ENCODE measurements around the gene CD209. TPM values are rescaled to one million over a fixed set of nuclear protein-coding genes. Genes with fewer than 3 reads are reported as not detected.

Gene CD209
- total and polyA plus RNA-seq, 2 donors (not counting 1 experiment from before 2014, with no cell fraction given): not detected

DNA sequence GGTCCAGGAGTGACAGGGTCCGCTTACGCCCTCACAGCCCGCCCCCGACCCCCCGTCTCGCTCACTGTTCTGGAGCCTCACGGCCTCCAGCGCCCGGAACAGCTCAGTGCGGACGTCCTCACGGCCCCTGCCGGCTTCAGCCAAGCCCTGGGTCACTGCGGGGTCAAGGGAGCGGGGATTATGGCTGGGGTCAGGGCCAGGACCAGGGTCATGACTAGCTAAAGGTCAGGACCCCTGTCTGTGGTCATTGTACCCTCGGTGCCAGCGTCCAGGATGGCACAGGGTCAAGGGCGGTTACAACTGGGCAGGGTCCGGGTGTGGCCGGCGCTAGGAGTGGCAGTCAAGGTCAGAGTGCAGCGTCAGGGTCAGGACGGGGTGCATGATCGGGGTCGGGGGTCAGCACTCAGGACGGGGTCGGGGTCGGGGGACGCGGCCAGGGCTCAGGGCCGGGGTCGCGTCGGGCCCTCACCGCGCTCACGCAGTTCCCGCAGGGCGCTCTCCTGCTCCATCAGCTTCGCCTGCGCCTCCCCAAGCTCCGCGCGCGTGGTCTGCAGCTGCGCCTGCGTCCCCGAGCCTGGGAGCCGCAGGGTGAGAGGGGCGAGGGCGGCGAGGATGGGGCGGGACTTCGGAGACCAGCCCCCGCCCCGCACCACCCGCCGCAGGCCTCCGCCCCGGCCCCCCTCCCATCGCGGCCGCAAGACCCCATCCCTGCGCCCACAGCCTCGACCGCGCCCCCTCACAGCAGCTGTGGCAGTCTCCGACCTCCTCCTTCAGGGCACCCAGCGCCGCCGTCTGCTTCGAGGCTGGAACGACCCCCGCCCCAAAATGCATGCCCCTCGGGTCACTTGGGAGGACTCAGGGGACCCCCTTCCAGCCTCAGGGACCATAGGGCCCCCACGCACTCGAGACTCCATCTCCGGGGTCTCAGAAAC is 16.8 kb downstream of the CD209 start:
- H3K9me3 ChIP-seq (ENCODE audit: control insufficient read depth, insufficient read depth, low read depth, low read length): no peaks in the 10 kb centered on the region
- H3K36me3 ChIP-seq (ENCODE audit: control insufficient read depth, insufficient read depth, low read length): no peaks in the 10 kb centered on the region
- TF ChIP-seq EZH2 (IDR thresholded peaks at IDR 0.05; ENCODE audit: low read length, missing control alignments) (no peak), CTCF (conservative IDR thresholded peaks at IDR 0.05 in 1 of 2, IDR thresholded peaks at IDR 0.05 in 1 of 2; ENCODE audit: low read depth in 1 of 2, low read length in 2 of 2) (no peak)
- H4K20me1 ChIP-seq (ENCODE audit: control insufficient read depth, extremely low read depth, insufficient read depth, low read length): no peaks in the 10 kb centered on the region
- H3K27ac ChIP-seq (ENCODE audit: insufficient read depth, low read length): no peak overlapping the region
- H3K4me3 ChIP-seq (replicated peaks in 1 of 4; ENCODE audit: control extremely low read depth in 1 of 4, insufficient read depth in 1 of 4, low read depth in 3 of 4, low read length in 4 of 4): no peak overlapping the region
- no peak overlapping the region for H2AFZ ChIP-seq (ENCODE audit: low read length)
- no peak overlapping the region for H3K4me2 ChIP-seq (ENCODE audit: extremely low read depth, insufficient read depth, low read length)
- no peak overlapping the region for H3K9ac ChIP-seq (ENCODE audit: insufficient read depth, low read length)
- no peak for DNase-seq (ENCODE audit: low read depth in 2 of 2)
- H3K27me3 ChIP-seq (ENCODE audit: control insufficient read depth, insufficient read depth, low read length): peaks cover 3% of the 10 kb centered on the region
- no peaks in the 10 kb centered on the region for H3K79me2 ChIP-seq (ENCODE audit: control insufficient read depth, insufficient read depth, low read length)
- no peaks in the 10 kb centered on the region for H3K4me1 ChIP-seq (ENCODE audit: control insufficient read depth, extremely low read depth, insufficient read depth, low read length)

GRCh38 chr19:7729831-7730285 is 17.5 kb downstream of the CD209 start:
- TF ChIP-seq CTCF (conservative IDR thresholded peaks at IDR 0.05 in 1 of 2, IDR thresholded peaks at IDR 0.05 in 1 of 2; ENCODE audit: low read depth in 1 of 2, low read length in 2 of 2) (no peak), EZH2 (IDR thresholded peaks at IDR 0.05; ENCODE audit: low read length, missing control alignments) (no peak)
- H3K4me3 ChIP-seq (replicated peaks in 1 of 4; ENCODE audit: control extremely low read depth in 1 of 4, insufficient read depth in 1 of 4, low read depth in 3 of 4, low read length in 4 of 4): no peak overlapping the region
- H2AFZ ChIP-seq (ENCODE audit: low read length): no peak overlapping the region
- no peaks in the 10 kb centered on the region for H3K4me1 ChIP-seq (ENCODE audit: control insufficient read depth, extremely low read depth, insufficient read depth, low read length)
- no peak overlapping the region for H3K27ac ChIP-seq (ENCODE audit: insufficient read depth, low read length)
- no peaks in the 10 kb centered on the region for H4K20me1 ChIP-seq (ENCODE audit: control insufficient read depth, extremely low read depth, insufficient read depth, low read length)
- peaks cover 3% of the 10 kb centered on the region for H3K27me3 ChIP-seq (ENCODE audit: control insufficient read depth, insufficient read depth, low read length)
- H3K9ac ChIP-seq (ENCODE audit: insufficient read depth, low read length): no peak overlapping the region
- no peaks in the 10 kb centered on the region for H3K9me3 ChIP-seq (ENCODE audit: control insufficient read depth, insufficient read depth, low read depth, low read length)
- DNase-seq (ENCODE audit: low read depth in 2 of 2): no peak
- H3K36me3 ChIP-seq (ENCODE audit: control insufficient read depth, insufficient read depth, low read length): no peaks in the 10 kb centered on the region
- H3K79me2 ChIP-seq (ENCODE audit: control insufficient read depth, insufficient read depth, low read length): no peaks in the 10 kb centered on the region
- H3K4me2 ChIP-seq (ENCODE audit: extremely low read depth, insufficient read depth, low read length): no peak overlapping the region

GRCh38 chr19:7729211-7729610 is 18.1 kb downstream of the CD209 start:
- Histone ChIP-seq H3K9me3 (ENCODE audit: control insufficient read depth, insufficient read depth, low read depth, low read length) (no peaks in the 10 kb centered on the region), H2AFZ (ENCODE audit: low read length) (no peak overlapping the region), H3K9ac (ENCODE audit: insufficient read depth, low read length) (no peak overlapping the region), H3K27ac (ENCODE audit: insufficient read depth, low read length) (no peak overlapping the region), H3K36me3 (ENCODE audit: control insufficient read depth, insufficient read depth, low read length) (no peaks in the 10 kb centered on the region), H4K20me1 (ENCODE audit: control insufficient read depth, extremely low read depth, insufficient read depth, low read length) (no peaks in the 10 kb centered on the region), H3K4me3 (replicated peaks in 1 of 4; ENCODE audit: control extremely low read depth in 1 of 4, insufficient read depth in 1 of 4, low read depth in 3 of 4, low read length in 4 of 4) (no peak overlapping the region), H3K79me2 (ENCODE audit: control insufficient read depth, insufficient read depth, low read length) (no peaks in the 10 kb centered on the region), H3K27me3 (ENCODE audit: control insufficient read depth, insufficient read depth, low read length) (peaks cover 3% of the 10 kb centered on the region), H3K4me2 (ENCODE audit: extremely low read depth, insufficient read depth, low read length) (no peak overlapping the region), H3K4me1 (ENCODE audit: control insufficient read depth, extremely low read depth, insufficient read depth, low read length) (no peaks in the 10 kb centered on the region)
- no peak for TF ChIP-seq CTCF (conservative IDR thresholded peaks at IDR 0.05 in 1 of 2, IDR thresholded peaks at IDR 0.05 in 1 of 2; ENCODE audit: low read depth in 1 of 2, low read length in 2 of 2)
- TF ChIP-seq EZH2 (IDR thresholded peaks at IDR 0.05; ENCODE audit: low read length, missing control alignments): no peak
- no peak for DNase-seq (ENCODE audit: low read depth in 2 of 2)

All from fibroblast of lung (primary cell).